Upper lobe of left lung (tissue), 6 donors: ENCODE measurements around the gene ZNF485. TPM values are rescaled to one million over a fixed set of nuclear protein-coding genes. Genes with fewer than 3 reads are reported as not detected.

Source experiments
- ATAC-seq, 2 donors: fragments of 200-7000 bp; cut with Tn5 transposase; one replicate each; pipeline ENCODE4 v1.9.1; 2022; ENCODE audit warnings: mild to moderate bottlenecking in 2 of 2, moderate library complexity in 2 of 2; ENCODE audit not compliant: low FRiP score in 2 of 2
- DNase-seq, 2 donors: peaks; one replicate each; pipeline ENCODE4 v3.0.0-alpha.2; 2019 to 2020
- H3K27ac ChIP-seq, 4 donors: fragments of 200-600 bp; sonication (generic); one replicate each; pipeline ENCODE4 v1.5.1; 2016 to 2019
- H3K27me3 ChIP-seq, 4 donors: fragments of 200-600 bp; sonication (generic); one replicate each; pipeline ENCODE4 v1.5.1; 2017 to 2019
- H3K36me3 ChIP-seq, 4 donors: fragments of 200-600 bp; sonication (generic); one replicate each; pipeline ENCODE4 v1.5.1; 2016 to 2019
- H3K4me1 ChIP-seq, 4 donors: fragments of 200-600 bp; sonication (generic); one replicate each; pipeline ENCODE4 v1.5.1; 2018 to 2019
- H3K4me3 ChIP-seq, 4 donors: fragments of 200-600 bp; sonication (generic); one replicate each; pipeline ENCODE4 v1.5.1; 2017 to 2019; ENCODE audit warnings: mild to moderate bottlenecking in 2 of 4, moderate library complexity in 1 of 4
- H3K9me3 ChIP-seq, 4 donors: fragments of 200-600 bp; sonication (generic); one replicate each; pipeline ENCODE4 v1.5.1; 2018 to 2019
- CTCF ChIP-seq, 6 experiments: fragments of 450-650 bp in 4 of 6; fragments of 200-600 bp in 2 of 6; sonication (generic) in 2 of 6; IDR thresholded peaks; one replicate each; pipeline ENCODE4 v1.5.1; 2016 to 2019; ENCODE audit warnings: antibody characterized with exemption in 6 of 6
- EP300 ChIP-seq, 4 donors: sonication (generic); formaldehyde crosslinking; IDR thresholded peaks; one replicate each; pipeline ENCODE4 v1.5.1; 2017; ENCODE audit warnings: antibody characterized with exemption in 4 of 4, control low read depth in 2 of 4
- POLR2A ChIP-seq, 4 donors: fragments of 450-650 bp; IDR thresholded peaks; one replicate each; pipeline ENCODE4 v1.5.1; 2016 to 2017; ENCODE audit warnings: antibody characterized with exemption in 4 of 4, mild to moderate bottlenecking in 2 of 4
- POLR2AphosphoS5 ChIP-seq, 2 donors: sonication (generic); formaldehyde crosslinking; IDR thresholded peaks; one replicate each; pipeline ENCODE4 v1.5.1; 2017; ENCODE audit warnings: antibody characterized with exemption in 2 of 2
- WGBS, 2 donors: methylation state at CpG; one replicate each; pipeline ENCODE4 v1.1.5; 2017 to 2018; 5-methylcytosine and 5-hydroxymethylcytosine counted together
- total RNA-seq, 6 donors: library from RNA; depleted of rRNA in 4 of 6; stranded (reverse); fragments of >200 nt in 4 of 6; gene quantifications; one replicate each; pipeline versions ENCODE4 v1.1.0 to v1.2.1, GENCODE V29; 2016 to 2021
- donor health status: DM: no; HTN: no; CAD: no; lungs with moderate emphysema.
- donor health status: DM: no; HTN: yes; CAD: no; lungs with severe emphysema.

ZNF485 gene
- total RNA-seq, 6 donors from 2014 or later = 2.1 to 7.7 (median 3.2) TPM

GRCh38 chr10:43648095-43648397 lies 41.8 kb downstream of the ZNF485 start:
- no peak for ATAC-seq
- H3K4me3 ChIP-seq = peak overlapping the region; percentile 24 to 87 (median 68)
- H3K9me3 ChIP-seq = peaks cover 33 to 41% (median 37%) of the 10 kb centered on the region in 4 donors
- 45 to 63% methylated on average over 7 to 9 of the region's 9 CpGs for WGBS, 2 donors
- no peak for TF ChIP-seq POLR2A (IDR thresholded peaks at IDR 0.05)
- H3K4me1 ChIP-seq = peaks cover 0 to 14% (median 3%) of the 10 kb centered on the region in 4 donors
- DNase-seq = no peak
- peaks cover 11 to 32% (median 28%) of the 10 kb centered on the region in 4 donors for H3K36me3 ChIP-seq
- H3K27me3 ChIP-seq = no peaks in the 10 kb centered on the region
- peak overlapping the region; percentile 78 to 86 (median 84) for H3K27ac ChIP-seq

- ATAC-seq = peak; percentile 95 to 99
- Histone ChIP-seq H3K27ac (peak within 1 kb of the TSS; percentile 78 to 86 (median 84)), H3K36me3 (peaks cover 11 to 27% (median 23%) of the 10 kb centered on the region in 4 donors), H3K27me3 (no peaks in the 10 kb centered on the region), H3K9me3 (peaks cover 27 to 35% (median 31%) of the 10 kb centered on the region in 4 donors), H3K4me3 (peak within 1 kb of the TSS; percentile 24 to 87 (median 68)), H3K4me1 (peaks cover 0 to 14% (median 3%) of the 10 kb centered on the region in 4 donors)
- TF ChIP-seq POLR2AphosphoS5 (IDR thresholded peaks at IDR 0.05) (peak in 1 of 2 donors; percentile 24), POLR2A (IDR thresholded peaks at IDR 0.05) (peak in 2 of 4 donors; percentile 63 to 72), EP300 (IDR thresholded peaks at IDR 0.05) (no peak), CTCF (IDR thresholded peaks at IDR 0.05) (peak in 1 of 6 experiments; percentile 11)
- WGBS, 2 donors = 0% methylated on average over 51 of the region's 90 CpGs; no CpG with 5 or more reads in 1 of the 2 donors
- DNase-seq = peak; percentile 86 to 97
Measured at GRCh38 chr10:43648398-43649184, 42.4 kb downstream of the ZNF485 start, which contains the start of gene ZNF32. ZNF32 (minus strand) TSS chr10:43648881; CDS start chr10:43646133, 2,748 bp downstream.

GRCh38 chr10:43649185-43649523 lies 42.9 kb downstream of the ZNF485 start:
- peak overlapping the region; percentile 78 to 86 (median 84) for H3K27ac ChIP-seq
- 25 to 36% methylated on average over 10 to 14 of the region's 14 CpGs for WGBS, 2 donors
- ATAC-seq = peak in 1 of 2 donors; percentile 28

GRCh38 chr10:43653746-43654145 lies 47.5 kb downstream of the ZNF485 start:
- DNase-seq = no peak

More at GRCh38 chr10:43649185-43649523, 42.9 kb downstream of the ZNF485 start:
- Histone ChIP-seq H3K4me3 (peak overlapping the region; percentile 24 to 87 (median 68)), H3K9me3 (peaks cover 22 to 30% (median 25%) of the 10 kb centered on the region in 4 donors), H3K27me3 (no peaks in the 10 kb centered on the region), H3K4me1 (peaks cover 0 to 14% (median 3%) of the 10 kb centered on the region in 4 donors), H3K36me3 (peaks cover 10 to 21% (median 17%) of the 10 kb centered on the region in 4 donors)
- TF ChIP-seq POLR2AphosphoS5 (IDR thresholded peaks at IDR 0.05) (no peak), EP300 (IDR thresholded peaks at IDR 0.05) (no peak), POLR2A (IDR thresholded peaks at IDR 0.05) (no peak), CTCF (IDR thresholded peaks at IDR 0.05) (no peak)
- DNase-seq = no peak

More at GRCh38 chr10:43653746-43654145, 47.5 kb downstream of the ZNF485 start:
- no peak for ATAC-seq
- TF ChIP-seq POLR2A (IDR thresholded peaks at IDR 0.05) (no peak), EP300 (IDR thresholded peaks at IDR 0.05) (no peak), CTCF (IDR thresholded peaks at IDR 0.05) (no peak), POLR2AphosphoS5 (IDR thresholded peaks at IDR 0.05) (no peak)
- H3K36me3 ChIP-seq = no peaks in the 10 kb centered on the region
- no peaks in the 10 kb centered on the region for H3K9me3 ChIP-seq
- H3K27ac ChIP-seq = no peak overlapping the region
- no peaks in the 10 kb centered on the region for H3K27me3 ChIP-seq
- H3K4me1 ChIP-seq = peaks cover 0 to 6% (median 0%) of the 10 kb centered on the region in 4 donors
- WGBS, 2 donors = 51 to 66% methylated on average over 2 of the region's 2 CpGs
- no peak overlapping the region for H3K4me3 ChIP-seq
